G401 (cell line): ENCODE data around the gene CKMT2. TPM values are rescaled to one million over a fixed set of nuclear protein-coding genes. Genes with fewer than 3 reads are reported as not detected.

Source experiments
- DNase-seq: peaks from one replicate; pipeline ENCODE4 v3.0.0-alpha.2; 2015; ENCODE audit warnings: low spot score
- in situ Hi-C: cut with HindIII; loops from 2 replicates; pipeline ENCODE4 v1.10.0; 2016; ENCODE audit warnings: low sequenced_read_pairs, mixed read lengths
- total RNA-seq: library from RNA; depleted of rRNA; stranded (reverse); fragments of >200 nt; shearing (Covaris generic); gene quantifications from 2 replicates; pipeline ENCODE4 v1.2.3, GENCODE V29; 2014

Gene CKMT2
- total RNA-seq, 1 experiment from 2014 or later = not detected

- in situ Hi-C loops = no loop called here
- no peak for DNase-seq
Observed at GRCh38 chr5:81212211-81212751, 20.8 kb upstream of the CKMT2 start.

GRCh38 chr5:81213070-81213469 lies 20.1 kb upstream of the CKMT2 start:
- DNase-seq = no peak
- in situ Hi-C loops = no loop called here

GRCh38 chr5:81214848-81215247 lies 18.3 kb upstream of the CKMT2 start:
- in situ Hi-C loops = no loop called here
- no peak for DNase-seq

GRCh38 chr5:81216152-81216551 lies 17.0 kb upstream of the CKMT2 start:
- no peak for DNase-seq
- in situ Hi-C loops = no loop called here

- in situ Hi-C loops = no loop called here
- no peak for DNase-seq
Observed at GRCh38 chr5:81219389-81219788, 13.7 kb upstream of the CKMT2 start.

- in situ Hi-C loops = no loop called here
- no peak for DNase-seq
Observed at GRCh38 chr5:81222285-81222684, 10.8 kb upstream of the CKMT2 start.

- in situ Hi-C loops = no loop called here
- DNase-seq = no peak
Observed at GRCh38 chr5:81225463-81225862, 7.7 kb upstream of the CKMT2 start.

GRCh38 chr5:81226286-81226685 lies 6.8 kb upstream of the CKMT2 start:
- in situ Hi-C loops = no loop called here
- no peak for DNase-seq

GRCh38 chr5:81226949-81227348 lies 6.2 kb upstream of the CKMT2 start:
- in situ Hi-C loops = no loop called here

GRCh38 chr5:81228084-81228483 lies 5.0 kb upstream of the CKMT2 start:
- in situ Hi-C loops = no loop called here
- DNase-seq = no peak

More at GRCh38 chr5:81226949-81227348, 6.2 kb upstream of the CKMT2 start:
- DNase-seq = no peak

- no peak for DNase-seq
Observed at GRCh38 chr5:81230416-81230815, 2.7 kb upstream of the CKMT2 start.

GRCh38 chr5:81232464-81233079 lies 550 bp upstream of the CKMT2 start:
- in situ Hi-C loops = no loop called here
- DNase-seq = peak; percentile 92

More at GRCh38 chr5:81230416-81230815, 2.7 kb upstream of the CKMT2 start:
- in situ Hi-C loops = no loop called here

- in situ Hi-C loops = no loop called here
- no peak for DNase-seq
Observed at GRCh38 chr5:81234299-81234698, 1.2 kb downstream of the CKMT2 start.

- no peak for DNase-seq
- in situ Hi-C loops = no loop called here
Observed at GRCh38 chr5:81234801-81235200, 1.7 kb downstream of the CKMT2 start.

GRCh38 chr5:81235287-81236072 lies 2.4 kb downstream of the CKMT2 start:
- peak; percentile 84 for DNase-seq
- in situ Hi-C loops = no loop called here

GRCh38 chr5:81238460-81238859 lies 5.3 kb downstream of the CKMT2 start:
- in situ Hi-C loops = no loop called here
- DNase-seq = no peak

GRCh38 chr5:81239613-81240012 lies 6.5 kb downstream of the CKMT2 start:
- in situ Hi-C loops = no loop called here
- DNase-seq = peak; percentile 24

- in situ Hi-C loops = no loop called here
Observed at GRCh38 chr5:81241001-81241400, 7.9 kb downstream of the CKMT2 start.

GRCh38 chr5:81241961-81242648 lies 9.0 kb downstream of the CKMT2 start:
- peak; percentile 13 for DNase-seq
- in situ Hi-C loops = no loop called here

More at GRCh38 chr5:81241001-81241400, 7.9 kb downstream of the CKMT2 start:
- DNase-seq = peak; percentile 29

GRCh38 chr5:81242906-81243436 lies 9.8 kb downstream of the CKMT2 start:
- peak; percentile 46 for DNase-seq
- in situ Hi-C loops = no loop called here
